Esophagus mucosa (tissue), 1 donor: ENCODE results near the gene LPCAT1. TPM values are rescaled to one million over a fixed set of nuclear protein-coding genes. Genes with fewer than 3 reads are reported as not detected.

Experiments used
- ATAC-seq: fragments of 200-7000 bp; cut with Tn5 transposase; one replicate; pipeline ENCODE4 v1.9.1; 2020
- total RNA-seq: library from RNA; stranded (reverse); gene quantifications from one replicate; pipeline ENCODE4 v1.2.4, GENCODE V29; 2023
- donor health status: DM: yes; HTN: yes; CAD: no.

The LPCAT1 gene
- total RNA-seq, 1 donor from 2014 or later: 15.0 TPM

- no peak for ATAC-seq
Observed at GRCh38 chr5:1420211-1421195, 103.3 kb downstream of the LPCAT1 start.

GRCh38 chr5:1419476-1420210, 104.1 kb downstream of the LPCAT1 start:
- ATAC-seq: no peak

GRCh38 chr5:1418921-1419280, 104.9 kb downstream of the LPCAT1 start:
- ATAC-seq: no peak

GRCh38 chr5:1418238-1418920, 105.4 kb downstream of the LPCAT1 start:
- no peak for ATAC-seq

- ATAC-seq: no peak
Observed at GRCh38 chr5:1417586-1418225, 106.1 kb downstream of the LPCAT1 start.

- no peak for ATAC-seq
Observed at GRCh38 chr5:1416856-1417469, 106.8 kb downstream of the LPCAT1 start.

GRCh38 chr5:1415626-1416360, 108.0 kb downstream of the LPCAT1 start:
- no peak for ATAC-seq

GRCh38 chr5:1415059-1415425, 108.7 kb downstream of the LPCAT1 start:
- no peak for ATAC-seq

- ATAC-seq: peak; percentile 62
Observed at GRCh38 chr5:1414311-1415058, 109.3 kb downstream of the LPCAT1 start.

- no peak for ATAC-seq
Observed at GRCh38 chr5:1413611-1414241, 110.0 kb downstream of the LPCAT1 start.

GRCh38 chr5:1413211-1413610, 110.5 kb downstream of the LPCAT1 start:
- no peak for ATAC-seq

- ATAC-seq: no peak
Observed at GRCh38 chr5:1412621-1413020, 111.1 kb downstream of the LPCAT1 start.

- no peak for ATAC-seq
Observed at GRCh38 chr5:1412163-1412562, 111.6 kb downstream of the LPCAT1 start.

Other genes starting within 250 kb of the LPCAT1 start
- gene TERT, start 228.9 kb downstream of the LPCAT1 start, total RNA-seq: not detected
- 39.5 TPM for gene CLPTM1L, start 178.9 kb downstream of the LPCAT1 start, total RNA-seq
- gene SLC6A3, start 78.5 kb downstream of the LPCAT1 start, total RNA-seq: 0.16 TPM